GM12864 (cell line): ENCODE results near the gene FNBP1L.

Source experiments
- DNase-seq: peaks from one replicate; pipeline ENCODE4 v3.0.0-alpha.2; 2011; ENCODE audit warnings: low read depth
- H3K4me3 ChIP-seq: 2 replicates; pipeline ENCODE4 v1.5.1; 2011; ENCODE audit warnings: mild to moderate bottlenecking, low read depth, low read length, control low read depth
- CTCF ChIP-seq: IDR thresholded peaks from 2 replicates; pipeline ENCODE4 v1.5.1; 2011; ENCODE audit warnings: low read depth, mild to moderate bottlenecking, moderate library complexity, low read length, control low read depth, inconsistent platforms; ENCODE audit errors: missing control alignments

Gene FNBP1L

GRCh38 chr1:93537396-93537795, 89.5 kb downstream of the FNBP1L start:
- H3K4me3 ChIP-seq, result no peak overlapping the region
- no peak for TF ChIP-seq CTCF
- no peak for DNase-seq

DNA sequence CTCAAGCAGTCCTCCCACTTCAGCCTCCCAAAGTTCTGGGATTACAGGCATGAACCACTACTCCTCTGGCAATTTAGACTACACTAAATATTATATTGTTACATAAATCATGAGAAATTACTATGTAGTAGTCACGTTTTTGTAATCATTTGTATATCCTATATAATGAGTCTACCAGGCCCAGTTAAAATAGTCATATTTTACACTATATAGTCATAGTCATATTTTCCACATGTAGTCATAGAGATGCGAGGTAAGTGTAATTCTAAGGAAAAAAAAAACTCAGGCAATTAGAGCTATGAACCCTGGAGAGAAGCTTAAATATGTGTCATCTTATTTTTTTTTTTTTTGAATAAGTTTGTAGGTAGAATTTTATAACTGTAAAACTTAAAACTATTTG, 90.0 kb downstream of the FNBP1L start:
- DNase-seq, result no peak
- H3K4me3 ChIP-seq, result no peak overlapping the region
- TF ChIP-seq CTCF, result no peak

GRCh38 chr1:93541045-93541444, 93.1 kb downstream of the FNBP1L start:
- no peak for TF ChIP-seq CTCF
- H3K4me3 ChIP-seq, result no peak overlapping the region
- no peak for DNase-seq

DNA sequence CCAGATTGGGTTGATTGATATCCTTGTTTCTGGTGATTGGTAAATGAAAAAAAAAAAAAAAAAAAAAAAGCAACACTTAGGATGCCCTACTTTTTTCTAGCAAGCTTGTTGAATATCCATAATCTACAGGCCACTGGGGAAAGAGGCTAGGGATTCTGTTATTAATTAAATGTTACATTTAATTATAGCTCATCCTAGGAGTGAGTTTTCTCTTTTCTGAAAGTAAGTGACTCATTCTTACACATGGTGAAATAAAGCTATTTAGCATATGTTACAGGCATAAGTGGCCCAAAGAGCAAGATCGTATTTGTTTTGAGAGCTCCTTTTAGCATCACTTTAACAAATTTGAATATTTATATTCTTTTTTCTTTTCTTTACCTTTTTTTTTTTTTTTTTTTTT, 94.5 kb downstream of the FNBP1L start:
- DNase-seq, result no peak
- no peak for TF ChIP-seq CTCF
- H3K4me3 ChIP-seq, result no peak overlapping the region

DNA sequence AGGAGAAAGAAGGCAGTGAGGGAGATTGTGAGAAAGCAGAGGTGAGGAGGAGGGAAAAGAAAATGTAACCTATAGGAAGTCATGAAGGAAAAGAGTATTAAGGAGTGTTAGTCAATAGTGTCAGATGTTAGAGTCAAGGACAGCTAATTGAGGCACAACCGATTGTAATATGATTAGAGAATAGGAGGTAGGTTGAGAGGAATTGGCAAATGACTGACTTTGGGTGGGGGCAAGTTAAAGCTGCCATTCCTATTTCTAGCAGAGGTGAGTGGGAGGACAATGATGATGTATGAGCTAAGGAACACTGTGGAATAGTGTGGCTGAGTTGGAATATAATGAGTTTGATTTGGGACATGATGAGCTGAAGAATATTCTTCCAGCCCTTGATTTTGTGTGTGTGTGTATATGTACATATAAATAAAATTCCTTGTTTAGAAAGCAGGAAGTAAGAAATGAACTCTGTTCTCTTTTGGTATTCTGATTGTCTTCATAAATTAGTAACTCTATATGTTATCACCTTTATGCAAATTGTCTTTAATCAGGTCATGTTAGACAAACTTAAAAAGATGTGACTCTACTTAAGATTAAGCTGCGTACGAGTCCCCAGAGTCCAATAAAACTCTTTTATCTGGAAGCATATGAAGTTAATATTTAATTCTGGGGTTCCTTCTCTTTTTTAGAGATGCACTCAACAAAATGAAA, 98.4 kb downstream of the FNBP1L start:
- no peak for DNase-seq
- H3K4me3 ChIP-seq, result no peak overlapping the region
- TF ChIP-seq CTCF, result no peak

- H3K4me3 ChIP-seq, result no peak overlapping the region
- DNase-seq, result no peak
- no peak for TF ChIP-seq CTCF
Observed at GRCh38 chr1:93549131-93549530, 101.2 kb downstream of the FNBP1L start.

GRCh38 chr1:93549811-93550210, 101.9 kb downstream of the FNBP1L start:
- no peak for TF ChIP-seq CTCF
- H3K4me3 ChIP-seq, result no peak overlapping the region
- DNase-seq, result no peak
